ENCODE results near the gene UVRAG.

UVRAG gene

GRCh38 chr11:76177250-76177686 lies 362.3 kb downstream of the UVRAG start:
- no peak for DNase-seq (ENCODE audit: low read depth in 1 of 2, low spot score in 1 of 2)
- no peak for TF ChIP-seq POLR2AphosphoS5 (IDR thresholded peaks at IDR 0.05; ENCODE audit: low read depth)
- no peak for TF ChIP-seq GABPA (IDR thresholded peaks at IDR 0.05; ENCODE audit: low read depth)
- no peak for TF ChIP-seq SPI1 (IDR thresholded peaks at IDR 0.05; ENCODE audit: borderline replicate concordance, low read depth)
- no peak for TF ChIP-seq REST (IDR thresholded peaks at IDR 0.05; ENCODE audit: insufficient replicate concordance, low read depth)
- TF ChIP-seq, protein P1, sequence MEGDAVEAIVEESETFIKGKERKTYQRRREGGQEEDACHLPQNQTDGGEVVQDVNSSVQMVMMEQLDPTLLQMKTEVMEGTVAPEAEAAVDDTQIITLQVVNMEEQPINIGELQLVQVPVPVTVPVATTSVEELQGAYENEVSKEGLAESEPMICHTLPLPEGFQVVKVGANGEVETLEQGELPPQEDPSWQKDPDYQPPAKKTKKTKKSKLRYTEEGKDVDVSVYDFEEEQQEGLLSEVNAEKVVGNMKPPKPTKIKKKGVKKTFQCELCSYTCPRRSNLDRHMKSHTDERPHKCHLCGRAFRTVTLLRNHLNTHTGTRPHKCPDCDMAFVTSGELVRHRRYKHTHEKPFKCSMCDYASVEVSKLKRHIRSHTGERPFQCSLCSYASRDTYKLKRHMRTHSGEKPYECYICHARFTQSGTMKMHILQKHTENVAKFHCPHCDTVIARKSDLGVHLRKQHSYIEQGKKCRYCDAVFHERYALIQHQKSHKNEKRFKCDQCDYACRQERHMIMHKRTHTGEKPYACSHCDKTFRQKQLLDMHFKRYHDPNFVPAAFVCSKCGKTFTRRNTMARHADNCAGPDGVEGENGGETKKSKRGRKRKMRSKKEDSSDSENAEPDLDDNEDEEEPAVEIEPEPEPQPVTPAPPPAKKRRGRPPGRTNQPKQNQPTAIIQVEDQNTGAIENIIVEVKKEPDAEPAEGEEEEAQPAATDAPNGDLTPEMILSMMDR (IDR thresholded peaks at IDR 0.05; ENCODE audit: insufficient read depth, low read length): no peak
- Histone ChIP-seq H3K27me3 (ENCODE audit: insufficient read depth, poor library complexity, severe bottlenecking) (no peaks in the 10 kb centered on the region), H3K4me3 (replicated peaks; ENCODE audit: insufficient read depth, low read length) (no peak overlapping the region), H3K27ac (replicated peaks) (no peak overlapping the region)

DNA sequence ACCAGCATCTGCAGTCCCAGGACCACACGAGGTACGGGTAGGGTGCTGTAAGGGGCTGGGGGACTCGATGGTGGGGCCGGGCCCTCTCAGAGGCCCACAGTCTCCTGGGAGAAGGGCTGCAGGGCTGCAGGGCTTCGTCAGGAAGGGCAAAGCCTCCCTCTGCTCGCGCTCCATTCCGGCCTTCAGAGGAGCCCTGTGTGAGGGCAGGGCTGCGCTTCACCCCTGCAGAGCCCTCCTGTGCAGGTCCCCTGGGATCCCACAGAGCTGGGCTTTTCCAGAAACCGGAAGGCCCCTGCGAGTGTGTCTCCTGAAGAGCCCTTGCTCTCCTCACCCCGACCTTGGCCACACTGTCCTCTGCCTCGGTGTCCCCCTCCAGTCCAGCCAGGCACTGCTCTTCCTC lies 364.1 kb downstream of the UVRAG start:
- TF ChIP-seq REST (IDR thresholded peaks at IDR 0.05; ENCODE audit: insufficient replicate concordance, low read depth): no peak
- TF ChIP-seq, protein P1 (IDR thresholded peaks at IDR 0.05; ENCODE audit: insufficient read depth, low read length): no peak

GRCh38 chr11:76181371-76181770 lies 366.4 kb downstream of the UVRAG start:
- no peaks in the 10 kb centered on the region for H3K27me3 ChIP-seq (ENCODE audit: insufficient read depth, poor library complexity, severe bottlenecking)
- no peak overlapping the region for H3K4me3 ChIP-seq (replicated peaks; ENCODE audit: insufficient read depth, low read length)
- TF ChIP-seq REST (IDR thresholded peaks at IDR 0.05; ENCODE audit: insufficient replicate concordance, low read depth): no peak
- TF ChIP-seq POLR2AphosphoS5 (IDR thresholded peaks at IDR 0.05; ENCODE audit: low read depth): no peak
- TF ChIP-seq, protein P1 (IDR thresholded peaks at IDR 0.05; ENCODE audit: insufficient read depth, low read length): no peak
- TF ChIP-seq SPI1 (IDR thresholded peaks at IDR 0.05; ENCODE audit: borderline replicate concordance, low read depth): no peak
- no peak for TF ChIP-seq GABPA (IDR thresholded peaks at IDR 0.05; ENCODE audit: low read depth)
- no peak for DNase-seq (ENCODE audit: low read depth in 1 of 2, low spot score in 1 of 2)
- no peak overlapping the region for H3K27ac ChIP-seq (replicated peaks)

More for the DNA sequence above, 364.1 kb downstream of the UVRAG start:
- H3K27ac ChIP-seq (replicated peaks): no peak overlapping the region
- H3K4me3 ChIP-seq (replicated peaks; ENCODE audit: insufficient read depth, low read length): no peak overlapping the region
- H3K27me3 ChIP-seq (ENCODE audit: insufficient read depth, poor library complexity, severe bottlenecking): no peaks in the 10 kb centered on the region
- DNase-seq (ENCODE audit: low read depth in 1 of 2, low spot score in 1 of 2): no peak

Data from HL-60 (cell line).